Bronchial smooth muscle cell (primary cell): ENCODE results near the gene NACAD. TPM values are rescaled to one million over a fixed set of nuclear protein-coding genes. Genes with fewer than 3 reads are reported as not detected.

Source experiments
- total RNA-seq: library from RNA; depleted of rRNA; stranded (reverse); fragments of >200 nt; gene quantifications from 2 replicates; pipeline ENCODE4 v1.2.1, GENCODE V29; 2014

NACAD gene, protein sequence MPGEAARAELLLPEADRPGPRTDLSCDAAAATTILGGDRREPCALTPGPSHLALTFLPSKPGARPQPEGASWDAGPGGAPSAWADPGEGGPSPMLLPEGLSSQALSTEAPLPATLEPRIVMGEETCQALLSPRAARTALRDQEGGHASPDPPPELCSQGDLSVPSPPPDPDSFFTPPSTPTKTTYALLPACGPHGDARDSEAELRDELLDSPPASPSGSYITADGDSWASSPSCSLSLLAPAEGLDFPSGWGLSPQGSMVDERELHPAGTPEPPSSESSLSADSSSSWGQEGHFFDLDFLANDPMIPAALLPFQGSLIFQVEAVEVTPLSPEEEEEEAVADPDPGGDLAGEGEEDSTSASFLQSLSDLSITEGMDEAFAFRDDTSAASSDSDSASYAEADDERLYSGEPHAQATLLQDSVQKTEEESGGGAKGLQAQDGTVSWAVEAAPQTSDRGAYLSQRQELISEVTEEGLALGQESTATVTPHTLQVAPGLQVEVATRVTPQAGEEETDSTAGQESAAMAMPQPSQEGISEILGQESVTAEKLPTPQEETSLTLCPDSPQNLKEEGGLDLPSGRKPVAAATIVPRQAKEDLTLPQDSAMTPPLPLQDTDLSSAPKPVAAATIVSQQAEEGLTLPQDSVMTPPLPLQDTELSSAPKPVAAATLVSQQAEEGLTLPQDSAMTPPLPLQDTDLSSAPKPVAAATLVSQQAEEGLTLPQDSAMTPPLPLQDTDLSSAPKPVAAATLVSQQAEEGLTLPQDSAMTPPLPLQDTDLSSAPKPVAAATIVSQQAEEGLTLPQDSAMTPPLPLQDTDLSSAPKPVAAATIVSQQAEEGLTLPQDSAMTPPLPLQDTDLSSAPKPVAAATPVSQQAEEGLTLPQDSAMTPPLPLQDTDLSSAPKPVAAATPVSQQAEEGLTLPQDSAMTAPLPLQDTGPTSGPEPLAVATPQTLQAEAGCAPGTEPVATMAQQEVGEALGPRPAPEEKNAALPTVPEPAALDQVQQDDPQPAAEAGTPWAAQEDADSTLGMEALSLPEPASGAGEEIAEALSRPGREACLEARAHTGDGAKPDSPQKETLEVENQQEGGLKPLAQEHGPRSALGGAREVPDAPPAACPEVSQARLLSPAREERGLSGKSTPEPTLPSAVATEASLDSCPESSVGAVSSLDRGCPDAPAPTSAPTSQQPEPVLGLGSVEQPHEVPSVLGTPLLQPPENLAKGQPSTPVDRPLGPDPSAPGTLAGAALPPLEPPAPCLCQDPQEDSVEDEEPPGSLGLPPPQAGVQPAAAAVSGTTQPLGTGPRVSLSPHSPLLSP (N-terminal part only)
- total RNA-seq, result 1.7 and 2.8 TPM in 2 replicates

DNA sequence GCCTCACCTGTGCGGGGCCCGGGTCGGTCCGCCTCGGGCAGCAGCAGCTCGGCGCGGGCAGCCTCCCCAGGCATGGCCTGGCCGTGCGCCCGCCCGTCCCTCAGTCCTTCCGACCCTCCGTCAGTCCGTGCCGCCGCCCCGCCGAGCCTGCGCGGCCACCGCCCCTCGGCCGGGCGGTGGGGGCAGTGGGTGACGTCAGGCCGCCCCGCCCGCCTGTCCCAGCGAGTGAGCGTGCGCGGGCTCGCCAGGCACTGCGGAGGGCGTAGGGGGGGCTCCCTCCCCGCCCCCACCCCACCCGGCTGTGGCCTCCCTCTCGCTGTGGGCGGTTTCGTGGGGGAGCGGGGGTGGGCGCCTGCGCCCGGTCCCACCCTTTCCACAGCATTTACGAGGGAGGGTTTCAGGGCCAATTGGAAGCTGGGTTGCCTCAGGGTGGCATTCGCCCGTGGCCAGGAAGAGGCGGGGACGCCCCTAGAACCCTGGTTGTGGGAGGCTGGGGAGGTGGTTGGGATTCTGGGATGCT, at the start of gene NACAD:
TSS of gene NACAD (minus strand) at position 149 of the 520 bp plus-strand sequence. CDS start at position 74, 75 bp downstream.

DNA sequence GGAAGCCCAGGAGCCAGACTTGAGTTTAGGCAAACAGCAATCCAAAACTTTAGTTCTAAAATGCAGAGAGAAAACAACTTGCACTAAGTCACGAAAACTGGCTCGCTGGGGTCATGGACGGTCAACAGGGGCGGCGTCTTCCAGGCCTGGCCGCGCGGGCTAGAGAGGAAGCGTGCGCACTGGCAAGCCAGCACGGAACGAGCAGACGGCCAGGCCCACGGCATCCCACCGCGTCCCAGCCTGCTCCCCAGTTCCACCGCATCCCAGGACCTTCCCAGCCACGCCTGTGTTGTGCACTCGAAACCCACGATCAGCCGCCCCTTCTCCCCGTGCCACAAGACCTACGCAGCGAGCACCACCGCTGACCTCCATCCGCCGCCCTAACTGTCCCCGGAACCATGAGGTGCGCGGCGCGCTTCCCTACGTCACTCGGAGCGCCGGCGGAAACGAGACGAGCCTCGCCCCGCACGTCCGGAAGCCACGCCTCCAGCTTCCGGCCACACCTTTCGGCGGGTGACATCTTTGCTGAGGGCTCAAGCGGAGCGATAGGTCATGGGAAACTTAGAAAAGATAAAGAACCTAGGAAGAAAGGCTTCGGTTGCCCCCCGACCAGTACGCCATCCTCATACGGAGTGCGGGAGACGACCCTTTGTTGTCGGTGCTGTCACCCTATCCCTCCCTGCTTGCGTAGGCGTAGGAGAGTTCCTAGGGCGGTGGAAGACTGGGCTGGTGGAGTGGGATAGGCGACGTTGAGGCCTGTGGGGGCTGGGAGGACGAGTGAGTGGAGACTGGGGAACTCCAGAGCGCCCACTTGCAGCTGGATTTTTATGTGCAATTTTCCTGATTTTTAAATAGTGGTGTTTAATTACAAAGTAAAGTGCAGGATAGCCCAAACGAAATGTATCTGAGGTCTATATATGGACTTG, 22.8 kb upstream of the NACAD start, which contains the start of gene TBRG4:
TSS of gene TBRG4 (minus strand) at position 400 of the 926 bp plus-strand sequence. CDS start 2,460 bp downstream, outside the sequence.

Other genes starting within 250 kb of the NACAD start
- gene H2AZ2, start 240.9 kb downstream of the NACAD start, total RNA-seq, result 234 and 253 TPM in 2 replicates
- 6.9 and 13.2 TPM in 2 replicates for gene PURB, start 203.4 kb downstream of the NACAD start, total RNA-seq
- gene MYO1G, start 110.0 kb downstream of the NACAD start, total RNA-seq, result under 0.01 TPM in 2 replicates
- gene CCM2, start 88.8 kb downstream of the NACAD start, total RNA-seq, result 39.6 and 49.7 TPM in 2 replicates
- gene TBRG4, start 22.7 kb upstream of the NACAD start, total RNA-seq, result 37.2 and 39.4 TPM in 2 replicates
- gene RAMP3, start 68.8 kb upstream of the NACAD start, total RNA-seq, result 0.17 TPM in 1 of 2 replicates, not detected in the other